ENCODE results near the gene PGA3.
"Not testable (repeated sequence)": the region's sequence is repeated elsewhere in the genome, so short reads cannot be mapped to it uniquely, and the experiment has no call there.

- not testable (repeated sequence) for TF ChIP-seq POLR2A (IDR thresholded peaks at IDR 0.05); CTCF (IDR thresholded peaks at IDR 0.05); POLR2AphosphoS5 (IDR thresholded peaks at IDR 0.05; ENCODE audit: insufficient read depth in 1 of 2, low read depth in 1 of 2)
Observed at GRCh38 chr11:61250796-61251765, 47.8 kb downstream of the PGA3 start.
